Mesothelial cell of epicardium (in vitro differentiated cells): ENCODE results near the gene UGT1A1. TPM values are rescaled to one million over a fixed set of nuclear protein-coding genes. Genes with fewer than 3 reads are reported as not detected.

Experiments used
- DNase-seq, 2 experiments: peaks; one replicate each; pipeline ENCODE4 v3.0.0; 2021; ENCODE audit warnings: low spot score in 2 of 2; ENCODE audit not compliant: unreplicated experiment in 2 of 2
- H3K27ac Mint-ChIP-seq: 2 replicates; pipeline ENCODE4 v1.8.0; 2021; ENCODE audit warnings: mixed read lengths
- H3K27me3 Mint-ChIP-seq: 2 replicates; pipeline ENCODE4 v1.8.0; 2021; ENCODE audit warnings: low read depth, mixed read lengths
- H3K36me3 Mint-ChIP-seq: 2 replicates; pipeline ENCODE4 v1.8.0; 2021; ENCODE audit warnings: mixed read lengths
- H3K4me1 Mint-ChIP-seq: 2 replicates; pipeline ENCODE4 v1.8.0; 2021; ENCODE audit warnings: mixed read lengths
- H3K4me3 Mint-ChIP-seq: 2 replicates; pipeline ENCODE4 v1.8.0; 2021; ENCODE audit warnings: mild to moderate bottlenecking, moderate library complexity, mixed read lengths
- H3K9me3 Mint-ChIP-seq: 2 replicates; pipeline ENCODE4 v1.8.0; 2021; ENCODE audit warnings: mixed read lengths
- total RNA-seq: library from RNA; stranded (reverse); gene quantifications from 3 replicates; pipeline ENCODE4 v1.2.1, GENCODE V29; 2021
- TF ChIP-seq, protein P1 (sequence below): fragments of 200-600 bp; sonication (generic); IDR thresholded peaks from one replicate; pipeline ENCODE4 v1.5.0; 2021; ENCODE audit warnings: antibody characterized with exemption; ENCODE audit not compliant: unreplicated experiment

Gene UGT1A1
- total RNA-seq, 1 donor from 2014 or later: not detected

DNA sequence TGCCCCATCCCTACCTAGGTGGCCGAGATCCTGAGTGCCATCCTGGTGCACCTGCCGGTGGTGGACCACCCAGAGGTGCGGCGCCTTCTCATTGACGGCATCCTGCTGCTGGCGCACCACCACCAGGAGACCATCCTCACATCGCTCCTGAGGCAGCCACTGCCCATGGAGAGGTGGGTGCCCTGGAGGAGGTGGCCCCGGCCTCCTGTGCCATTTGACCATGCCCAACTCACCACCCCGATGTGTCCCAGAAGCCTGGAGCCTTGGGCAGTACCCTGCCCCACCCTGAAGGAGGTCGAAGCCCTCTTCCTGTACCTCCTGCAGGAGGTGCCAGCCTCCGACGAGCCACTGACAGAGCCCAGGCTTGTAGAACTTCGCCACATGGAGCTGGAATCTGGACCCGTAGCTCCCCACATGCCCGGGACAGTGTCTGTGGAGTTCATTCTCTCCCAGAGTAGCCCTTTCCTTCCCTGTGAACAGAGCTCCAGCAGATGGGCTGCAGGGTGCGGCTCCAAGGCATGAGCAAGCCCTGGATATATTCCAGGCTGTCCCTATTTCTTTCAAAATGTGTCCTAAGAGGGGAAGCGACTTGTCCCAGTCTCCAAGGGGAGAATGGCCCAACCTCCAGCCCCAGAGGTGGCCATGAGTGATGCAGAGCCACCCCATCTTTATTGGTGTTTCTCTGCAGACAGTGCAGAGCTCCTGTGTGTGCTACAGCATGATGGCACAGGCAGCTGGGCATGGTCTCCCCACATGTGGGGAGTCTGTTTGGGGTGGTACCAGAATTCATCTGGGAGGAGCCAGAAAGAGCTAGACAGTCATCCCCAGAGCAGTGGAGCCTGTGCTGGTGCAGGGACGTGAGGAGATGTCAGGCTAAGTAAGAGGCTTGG is 60.1 kb downstream of the UGT1A1 start:
- Mint-ChIP-seq H3K27ac (no peak overlapping the region), H3K9me3 (peaks cover 14% of the 10 kb centered on the region)
- DNase-seq: peak in 1 of 2 experiments; percentile 29

GRCh38 chr2:233820774-233821105 is 60.7 kb downstream of the UGT1A1 start:
- Mint-ChIP-seq H3K4me3 (no peak overlapping the region), H3K27ac (no peak overlapping the region), H3K36me3 (no peaks in the 10 kb centered on the region), H3K27me3 (peaks cover 7% of the 10 kb centered on the region), H3K9me3 (peaks cover 8% of the 10 kb centered on the region), H3K4me1 (peaks cover 18% of the 10 kb centered on the region)
- TF ChIP-seq, protein P1, sequence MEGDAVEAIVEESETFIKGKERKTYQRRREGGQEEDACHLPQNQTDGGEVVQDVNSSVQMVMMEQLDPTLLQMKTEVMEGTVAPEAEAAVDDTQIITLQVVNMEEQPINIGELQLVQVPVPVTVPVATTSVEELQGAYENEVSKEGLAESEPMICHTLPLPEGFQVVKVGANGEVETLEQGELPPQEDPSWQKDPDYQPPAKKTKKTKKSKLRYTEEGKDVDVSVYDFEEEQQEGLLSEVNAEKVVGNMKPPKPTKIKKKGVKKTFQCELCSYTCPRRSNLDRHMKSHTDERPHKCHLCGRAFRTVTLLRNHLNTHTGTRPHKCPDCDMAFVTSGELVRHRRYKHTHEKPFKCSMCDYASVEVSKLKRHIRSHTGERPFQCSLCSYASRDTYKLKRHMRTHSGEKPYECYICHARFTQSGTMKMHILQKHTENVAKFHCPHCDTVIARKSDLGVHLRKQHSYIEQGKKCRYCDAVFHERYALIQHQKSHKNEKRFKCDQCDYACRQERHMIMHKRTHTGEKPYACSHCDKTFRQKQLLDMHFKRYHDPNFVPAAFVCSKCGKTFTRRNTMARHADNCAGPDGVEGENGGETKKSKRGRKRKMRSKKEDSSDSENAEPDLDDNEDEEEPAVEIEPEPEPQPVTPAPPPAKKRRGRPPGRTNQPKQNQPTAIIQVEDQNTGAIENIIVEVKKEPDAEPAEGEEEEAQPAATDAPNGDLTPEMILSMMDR: no peak
- DNase-seq: peak in 1 of 2 experiments; percentile 16

More for the DNA sequence above, 60.1 kb downstream of the UGT1A1 start:
- Mint-ChIP-seq H3K4me1 (peaks cover 18% of the 10 kb centered on the region), H3K36me3 (peaks cover 3% of the 10 kb centered on the region), H3K4me3 (no peak overlapping the region), H3K27me3 (peaks cover 7% of the 10 kb centered on the region)
- TF ChIP-seq, protein P1: no peak

DNA sequence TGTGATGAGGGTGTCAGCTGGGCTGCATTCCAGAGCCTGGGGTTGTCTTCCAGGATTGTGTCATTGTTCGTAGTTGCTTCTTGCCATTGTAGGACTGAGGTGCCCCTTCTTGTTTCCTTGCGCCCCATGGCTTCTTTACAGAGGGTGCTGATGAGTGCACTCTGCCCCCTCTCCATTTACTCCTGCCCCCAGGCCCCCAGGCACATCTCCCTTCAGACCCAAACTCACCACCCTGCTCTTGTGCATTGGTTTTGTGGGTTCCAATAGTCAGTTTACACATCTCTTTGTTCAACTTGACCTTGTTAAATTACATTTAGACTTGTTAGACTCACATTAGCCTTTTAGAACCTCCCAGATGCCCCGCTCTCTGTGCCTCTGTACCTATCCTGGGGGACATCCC is 61.1 kb downstream of the UGT1A1 start:
- Mint-ChIP-seq H3K27me3 (peaks cover 7% of the 10 kb centered on the region), H3K4me3 (no peak overlapping the region), H3K4me1 (peaks cover 14% of the 10 kb centered on the region), H3K27ac (no peak overlapping the region), H3K36me3 (no peaks in the 10 kb centered on the region), H3K9me3 (peaks cover 5% of the 10 kb centered on the region)
- no peak for DNase-seq
- TF ChIP-seq, protein P1: no peak

- Mint-ChIP-seq H3K27ac (no peak overlapping the region), H3K27me3 (peaks cover 7% of the 10 kb centered on the region), H3K36me3 (no peaks in the 10 kb centered on the region), H3K9me3 (peaks cover 7% of the 10 kb centered on the region), H3K4me3 (no peak overlapping the region), H3K4me1 (peaks cover 9% of the 10 kb centered on the region)
- DNase-seq: peak in 1 of 2 experiments; percentile 25
- TF ChIP-seq, protein P1: no peak
Measured at GRCh38 chr2:233821709-233822100, 61.6 kb downstream of the UGT1A1 start.

DNA sequence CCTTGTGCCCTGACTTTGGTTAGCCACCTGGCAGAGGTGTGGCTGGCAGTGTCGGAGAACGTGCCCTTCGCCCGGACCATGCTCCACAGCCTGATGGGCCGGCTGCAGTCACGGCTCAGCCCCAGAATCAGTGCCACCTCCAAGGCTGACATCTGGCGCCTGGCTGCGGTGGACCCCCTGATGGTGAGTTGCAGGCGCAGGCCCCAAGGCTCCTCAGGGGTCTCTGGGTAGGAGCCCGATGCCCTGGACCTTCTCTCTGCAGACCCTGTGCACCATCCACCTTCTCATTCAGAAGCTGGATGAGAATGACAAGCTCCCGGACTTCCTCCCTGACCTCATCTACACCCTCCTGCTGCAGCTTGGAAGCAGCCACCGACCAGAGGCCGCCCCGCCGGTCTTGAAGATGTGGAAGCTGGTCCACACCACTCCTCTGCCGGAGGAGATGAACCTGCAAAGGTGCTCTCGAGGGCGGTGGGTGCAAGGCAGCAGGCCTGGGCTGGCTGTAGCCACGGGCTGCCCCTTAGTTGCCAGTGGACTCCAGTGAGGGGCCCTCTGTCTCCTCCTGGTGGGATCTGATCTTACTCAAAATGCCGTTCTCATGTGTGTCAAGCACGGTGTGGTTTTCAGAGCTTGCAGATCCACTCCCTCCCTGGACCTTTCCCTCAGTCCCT is 62.2 kb downstream of the UGT1A1 start:
- no peaks in the 10 kb centered on the region for H3K36me3 Mint-ChIP-seq
- no peak overlapping the region for H3K4me3 Mint-ChIP-seq
- no peak overlapping the region for H3K27ac Mint-ChIP-seq
- peak in 1 of 2 experiments; percentile 7 for DNase-seq
- TF ChIP-seq, protein P1: no peak
- H3K9me3 Mint-ChIP-seq: peaks cover 9% of the 10 kb centered on the region
- H3K27me3 Mint-ChIP-seq: peaks cover 7% of the 10 kb centered on the region
- H3K4me1 Mint-ChIP-seq: peaks cover 3% of the 10 kb centered on the region

Other genes starting within 250 kb of the UGT1A1 start
- gene USP40, start 193.5 kb upstream of the UGT1A1 start, total RNA-seq: 48.7 to 51.0 TPM (median 50.0 TPM) in 3 replicates
- gene UGT1A8, start 142.6 kb upstream of the UGT1A1 start, total RNA-seq: not detected in 3 replicates
- not detected in 3 replicates for gene UGT1A10, start 123.8 kb upstream of the UGT1A1 start, total RNA-seq
- not detected in 3 replicates for gene UGT1A9, start 88.4 kb upstream of the UGT1A1 start, total RNA-seq
- gene UGT1A7, start 78.4 kb upstream of the UGT1A1 start, total RNA-seq: not detected in 3 replicates
- not detected in 3 replicates for gene UGT1A6, start 67.4 kb upstream of the UGT1A1 start, total RNA-seq
- gene UGT1A5, start 47.4 kb upstream of the UGT1A1 start, total RNA-seq: not detected in 3 replicates
- gene UGT1A4, start 41.5 kb upstream of the UGT1A1 start, total RNA-seq: not detected in 3 replicates
- gene UGT1A3, start 31.2 kb upstream of the UGT1A1 start, total RNA-seq: not detected in 3 replicates
- not detected in 3 replicates for gene MROH2A, start 18.1 kb downstream of the UGT1A1 start, total RNA-seq
- 13.5 to 19.4 TPM (median 17.6 TPM) in 3 replicates for gene HJURP, start 94.3 kb downstream of the UGT1A1 start, total RNA-seq
- gene TRPM8, start 157.1 kb downstream of the UGT1A1 start, total RNA-seq: not detected in 3 replicates